Liver (tissue), 9 donors: Measurements from ENCODE around the gene PDX1. TPM values are rescaled to one million over a fixed set of nuclear protein-coding genes. Genes with fewer than 3 reads are reported as not detected.

Source experiments
- DNase-seq: peaks from one replicate; pipeline ENCODE4 v3.0.0-alpha.2; 2017; ENCODE audit warnings: low spot score
- H3K27ac ChIP-seq, 2 donors: one replicate each; pipeline ENCODE4 v1.7.0; 2013; ENCODE audit warnings: inconsistent platforms in 2 of 2, low read length in 2 of 2, control low read depth in 1 of 2, low read depth in 1 of 2, mild to moderate bottlenecking in 1 of 2
- H3K27me3 ChIP-seq, 4 donors: one replicate each; pipeline versions ENCODE4 v1.6.1 to v1.7.0; 2013; ENCODE audit warnings: low read length in 3 of 4, inconsistent platforms in 1 of 4, mild to moderate bottlenecking in 1 of 4, moderate library complexity in 1 of 4; ENCODE audit not compliant: control insufficient read depth in 4 of 4, insufficient read depth in 4 of 4
- H3K36me3 ChIP-seq, 4 donors: one replicate each; pipeline versions ENCODE4 v1.6.1 to v1.7.0; 2013; ENCODE audit warnings: low read length in 3 of 4, mild to moderate bottlenecking in 3 of 4, low read depth in 1 of 4, moderate library complexity in 1 of 4; ENCODE audit not compliant: control insufficient read depth in 4 of 4, insufficient read depth in 3 of 4
- H3K4me1 ChIP-seq, 4 donors: one replicate each; pipeline versions ENCODE4 v1.6.1 to v1.7.0; 2013; ENCODE audit warnings: low read length in 3 of 4, mild to moderate bottlenecking in 3 of 4, moderate library complexity in 1 of 4; ENCODE audit not compliant: control insufficient read depth in 4 of 4, insufficient read depth in 4 of 4
- H3K4me3 ChIP-seq, 3 donors: one replicate each; pipeline versions ENCODE4 v1.6.1 to v1.7.0; 2013; ENCODE audit warnings: low read length in 3 of 3, control low read depth in 1 of 3, low read depth in 1 of 3, mild to moderate bottlenecking in 1 of 3
- H3K9ac ChIP-seq, 2 donors: one replicate each; pipeline ENCODE4 v1.7.0; 2013; ENCODE audit warnings: low read length in 2 of 2, mild to moderate bottlenecking in 2 of 2, moderate library complexity in 2 of 2, control low read depth in 1 of 2, low read depth in 1 of 2
- H3K9me3 ChIP-seq, 4 donors: one replicate each; pipeline versions ENCODE4 v1.6.1 to v1.7.0; 2013; ENCODE audit warnings: low read length in 3 of 4; ENCODE audit not compliant: control insufficient read depth in 4 of 4
- CTCF ChIP-seq: fragments of 150-350 bp; IDR thresholded peaks from 2 replicates; pipeline ENCODE4 v1.5.1; 2017; ENCODE audit warnings: improper control_type of control experiment, low read depth, low read length; ENCODE audit not compliant: missing input control
- EGR1 ChIP-seq, 2 donors: IDR thresholded peaks; 2 replicates each; pipeline ENCODE4 v1.6.1; 2016 to 2018; ENCODE audit warnings: antibody characterized with exemption in 2 of 2, low read depth in 2 of 2
- FOXA1 ChIP-seq: IDR thresholded peaks from 2 replicates; pipeline ENCODE4 v1.6.1; 2016; ENCODE audit warnings: antibody characterized with exemption
- FOXA2 ChIP-seq: IDR thresholded peaks from 2 replicates; pipeline ENCODE4 v1.6.1; 2016; ENCODE audit warnings: antibody characterized with exemption
- GABPA ChIP-seq, 2 donors: IDR thresholded peaks in 1 of 2; conservative IDR thresholded peaks in 1 of 2; 2 replicates each; pipeline ENCODE4 v1.6.1; 2016; ENCODE audit warnings: antibody characterized with exemption in 2 of 2, mild to moderate bottlenecking in 1 of 2, moderate library complexity in 1 of 2
- HNF4A ChIP-seq, 2 donors: conservative IDR thresholded peaks; 2 replicates each; pipeline ENCODE4 v1.6.1; 2016; ENCODE audit warnings: antibody characterized with exemption in 2 of 2, mild to moderate bottlenecking in 2 of 2
- HNF4G ChIP-seq: IDR thresholded peaks from 2 replicates; pipeline ENCODE4 v1.6.1; 2016; ENCODE audit warnings: antibody characterized with exemption
- JUND ChIP-seq, 2 donors: IDR thresholded peaks; 2 replicates each; pipeline ENCODE4 v1.6.1; 2016; ENCODE audit warnings: antibody characterized with exemption in 2 of 2
- MAX ChIP-seq: IDR thresholded peaks from 2 replicates; pipeline ENCODE4 v1.6.1; 2016; ENCODE audit warnings: antibody characterized with exemption
- NR2F2 ChIP-seq: IDR thresholded peaks from 2 replicates; pipeline ENCODE4 v1.6.1; 2016; ENCODE audit warnings: antibody characterized with exemption
- RAD21 ChIP-seq, 2 donors: IDR thresholded peaks; 2 replicates each; pipeline ENCODE4 v1.6.1; 2016; ENCODE audit warnings: antibody characterized with exemption in 2 of 2, mild to moderate bottlenecking in 2 of 2
- REST ChIP-seq: IDR thresholded peaks from 2 replicates; pipeline ENCODE4 v1.6.1; 2016; ENCODE audit warnings: antibody characterized with exemption, mild to moderate bottlenecking
- RXRA ChIP-seq, 2 donors: IDR thresholded peaks; 2 replicates each; pipeline ENCODE4 v1.6.1; 2017 to 2018; ENCODE audit warnings: antibody characterized with exemption in 2 of 2, mild to moderate bottlenecking in 1 of 2
- TAF1 ChIP-seq: conservative IDR thresholded peaks from 2 replicates; pipeline ENCODE4 v1.6.1; 2016; ENCODE audit warnings: antibody characterized with exemption, mild to moderate bottlenecking
- YY1 ChIP-seq: IDR thresholded peaks from 2 replicates; pipeline ENCODE4 v1.6.1; 2016; ENCODE audit warnings: antibody characterized with exemption, mild to moderate bottlenecking
- WGBS: extraction: QIAGEN DNeasy Blood & Tissue Kit; methylation state at CpG from one replicate; pipeline ENCODE4 v1.1.7; 2013; 5-methylcytosine and 5-hydroxymethylcytosine counted together
- polyA plus RNA-seq, 2 donors: library from polyadenylated mRNA; stranded (reverse) in 1 of 2; unstranded in 1 of 2; fragments of 200-250 nt in 1 of 2; fragments of >200 nt in 1 of 2; fragmentation: Nextera tagmentation in 1 of 2; extraction: Ambion mirVana in 1 of 2; gene quantifications; one replicate each; pipeline versions ENCODE4 v1.2.1 to v1.2.3, GENCODE V29; 2013 to 2015
- total RNA-seq, 2 donors: library from RNA; depleted of rRNA; stranded (reverse); fragments of >200 nt; gene quantifications; one replicate each; pipeline ENCODE4 v1.2.3, GENCODE V29; 2014
- TF ChIP-seq, protein P1 (sequence below): IDR thresholded peaks from 2 replicates; pipeline ENCODE4 v1.6.1; 2016; ENCODE audit warnings: antibody characterized with exemption
- TF ChIP-seq, protein P2 (sequence below): IDR thresholded peaks from 2 replicates; pipeline ENCODE4 v1.6.1; 2016; ENCODE audit warnings: antibody characterized with exemption
- donor health status: healthy.
- donor health status: healthy.
- donor health status: healthy.
- donor health status: healthy.
- donor health status: healthy.

PDX1 gene
- total and polyA plus RNA-seq, 4 donors, result 0.08 to 0.16 (median 0.10) TPM; not detected in 1

DNA sequence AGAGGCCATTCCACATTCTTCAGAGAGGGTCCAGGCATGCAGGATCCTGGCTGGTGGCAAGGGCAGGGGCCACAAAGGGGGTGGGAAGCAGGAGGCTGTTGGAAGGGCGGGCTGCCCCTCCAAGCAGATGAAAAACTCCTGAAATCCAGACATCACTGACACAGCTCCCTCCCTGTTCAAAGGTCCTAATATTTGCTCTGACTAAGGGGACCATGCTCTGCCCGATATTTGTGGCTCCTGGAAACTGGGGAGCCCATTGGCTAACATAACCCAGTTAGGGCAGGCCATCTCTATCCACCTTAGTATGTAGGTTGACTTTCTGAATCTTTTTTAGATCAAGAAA, 52.6 kb downstream of the PDX1 start:
- Histone ChIP-seq H3K9me3 (no peaks in the 10 kb centered on the region), H3K4me1 (peaks cover 10 to 26% (median 19%) of the 10 kb centered on the region in 4 donors), H3K36me3 (no peaks in the 10 kb centered on the region), H3K4me3 (no peak overlapping the region), H3K9ac (no peak overlapping the region), H3K27me3 (peaks cover 13 to 47% (median 29%) of the 10 kb centered on the region in 4 donors), H3K27ac (no peak overlapping the region)
- no peak for DNase-seq
- 74% methylated on average over 2 of the region's 2 CpGs for WGBS
- TF ChIP-seq JUND (IDR thresholded peaks at IDR 0.05), result no peak
- TF ChIP-seq HNF4A (conservative IDR thresholded peaks at IDR 0.05), result no peak
- no peak for TF ChIP-seq TAF1
- no peak for TF ChIP-seq YY1
- TF ChIP-seq RXRA (IDR thresholded peaks at IDR 0.05), result no peak
- TF ChIP-seq, protein P1, sequence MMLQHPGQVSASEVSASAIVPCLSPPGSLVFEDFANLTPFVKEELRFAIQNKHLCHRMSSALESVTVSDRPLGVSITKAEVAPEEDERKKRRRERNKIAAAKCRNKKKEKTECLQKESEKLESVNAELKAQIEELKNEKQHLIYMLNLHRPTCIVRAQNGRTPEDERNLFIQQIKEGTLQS, result no peak
- no peak for TF ChIP-seq CTCF
- TF ChIP-seq HNF4G, result no peak
- no peak for TF ChIP-seq GABPA (IDR thresholded peaks at IDR 0.05 in 1 of 2, conservative IDR thresholded peaks at IDR 0.05 in 1 of 2)
- no peak for TF ChIP-seq NR2F2
- TF ChIP-seq REST, result no peak
- TF ChIP-seq, protein P2, sequence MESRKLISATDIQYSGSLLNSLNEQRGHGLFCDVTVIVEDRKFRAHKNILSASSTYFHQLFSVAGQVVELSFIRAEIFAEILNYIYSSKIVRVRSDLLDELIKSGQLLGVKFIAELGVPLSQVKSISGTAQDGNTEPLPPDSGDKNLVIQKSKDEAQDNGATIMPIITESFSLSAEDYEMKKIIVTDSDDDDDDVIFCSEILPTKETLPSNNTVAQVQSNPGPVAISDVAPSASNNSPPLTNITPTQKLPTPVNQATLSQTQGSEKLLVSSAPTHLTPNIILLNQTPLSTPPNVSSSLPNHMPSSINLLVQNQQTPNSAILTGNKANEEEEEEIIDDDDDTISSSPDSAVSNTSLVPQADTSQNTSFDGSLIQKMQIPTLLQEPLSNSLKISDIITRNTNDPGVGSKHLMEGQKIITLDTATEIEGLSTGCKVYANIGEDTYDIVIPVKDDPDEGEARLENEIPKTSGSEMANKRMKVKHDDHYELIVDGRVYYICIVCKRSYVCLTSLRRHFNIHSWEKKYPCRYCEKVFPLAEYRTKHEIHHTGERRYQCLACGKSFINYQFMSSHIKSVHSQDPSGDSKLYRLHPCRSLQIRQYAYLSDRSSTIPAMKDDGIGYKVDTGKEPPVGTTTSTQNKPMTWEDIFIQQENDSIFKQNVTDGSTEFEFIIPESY, result no peak

GRCh38 chr13:27973291-27973690, 53.5 kb downstream of the PDX1 start:
- Histone ChIP-seq H3K4me3 (no peak overlapping the region), H3K9ac (no peak overlapping the region), H3K9me3 (no peaks in the 10 kb centered on the region), H3K27me3 (peaks cover 13 to 45% (median 25%) of the 10 kb centered on the region in 4 donors), H3K36me3 (no peaks in the 10 kb centered on the region), H3K4me1 (peaks cover 14 to 26% (median 21%) of the 10 kb centered on the region in 4 donors), H3K27ac (no peak overlapping the region)
- WGBS, result 38% methylated on average over 5 of the region's 5 CpGs
- no peak for DNase-seq
- TF ChIP-seq REST, result no peak
- TF ChIP-seq FOXA1, result no peak
- TF ChIP-seq, protein P1, result no peak
- TF ChIP-seq MAX, result no peak
- no peak for TF ChIP-seq RXRA (IDR thresholded peaks at IDR 0.05)
- no peak for TF ChIP-seq HNF4G
- no peak for TF ChIP-seq RAD21 (IDR thresholded peaks at IDR 0.05)
- TF ChIP-seq FOXA2, result no peak
- TF ChIP-seq EGR1 (IDR thresholded peaks at IDR 0.05; ENCODE audit: low read depth in 2 of 2), result no peak
- no peak for TF ChIP-seq CTCF
- TF ChIP-seq JUND (IDR thresholded peaks at IDR 0.05), result no peak
- no peak for TF ChIP-seq HNF4A (conservative IDR thresholded peaks at IDR 0.05)
- TF ChIP-seq GABPA (IDR thresholded peaks at IDR 0.05 in 1 of 2, conservative IDR thresholded peaks at IDR 0.05 in 1 of 2), result no peak
- TF ChIP-seq YY1, result no peak
- TF ChIP-seq TAF1, result no peak
- no peak for TF ChIP-seq NR2F2
